ENCODE data around the gene TP53BP2.
A peak's percentile ranks its signal among the peaks of the same experiment; 100 is the strongest.

The TP53BP2 gene

DNA sequence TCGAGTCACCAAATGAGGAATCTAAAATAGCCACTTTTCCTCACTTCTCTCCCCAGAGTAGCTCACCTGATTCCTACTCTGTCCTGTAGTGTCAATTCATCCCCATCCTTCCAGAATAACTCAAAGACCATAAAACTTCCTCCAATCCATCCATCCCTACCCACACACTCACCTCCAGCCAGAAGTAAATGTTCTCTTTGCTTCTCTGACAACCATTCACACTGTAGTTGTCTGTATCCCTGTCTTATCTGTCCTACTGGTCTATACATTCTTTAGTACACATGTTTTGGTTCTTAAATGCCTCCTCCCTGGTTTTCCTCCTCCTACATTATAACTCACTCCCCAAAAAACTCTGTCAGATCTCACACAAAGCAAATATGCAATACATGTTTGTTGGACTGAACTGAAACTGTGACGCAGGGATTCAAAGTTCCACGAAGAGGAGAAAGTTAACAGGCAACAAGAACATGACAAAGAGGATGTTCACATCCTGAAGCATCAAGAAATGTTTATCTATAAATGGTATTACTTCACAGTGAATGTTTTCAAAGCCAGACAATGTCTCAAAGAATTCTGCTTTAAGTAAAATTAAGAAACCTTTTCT lies 11.0 kb downstream of the TP53BP2 start:
- Histone ChIP-seq H3K36me3 (no peaks in the 10 kb centered on the region), H3K27me3 (no peaks in the 10 kb centered on the region), H3K9me3 (no peaks in the 10 kb centered on the region), H3K4me1 (peaks cover 0 to 95% (median 42%) of the 10 kb centered on the region in 4 donors), H3K27ac (peak overlapping the region; percentile 55 to 57), H3K4me3 (peak overlapping the region in 1 of 2 donors; percentile 1)
- no peak for DNase-seq
- intact Hi-C loops (cut with DNase I; ENCODE audit: low total_unique reads): no loop called here
- TF ChIP-seq CTCF (IDR thresholded peaks at IDR 0.05): no peak

DNA sequence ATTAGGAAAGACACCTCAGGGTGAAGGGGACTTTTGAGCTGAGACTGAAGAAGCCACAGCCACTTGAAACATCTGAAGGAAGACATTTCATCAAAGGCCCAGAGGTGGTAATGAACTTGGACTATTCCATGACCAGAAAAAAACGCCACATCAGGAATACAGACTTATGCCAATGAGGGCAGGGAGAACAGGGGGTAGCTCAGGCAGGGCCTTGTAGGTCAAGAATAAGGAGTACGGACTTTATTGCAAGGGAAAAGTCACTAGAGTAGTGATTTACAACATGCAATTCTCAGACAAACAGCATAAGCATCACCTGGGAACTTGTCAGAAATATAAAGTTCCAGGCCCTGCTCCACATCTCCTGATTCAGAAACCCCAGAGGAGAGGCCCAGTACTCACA lies 11.8 kb downstream of the TP53BP2 start:
- no peaks in the 10 kb centered on the region for H3K36me3 ChIP-seq
- H3K27me3 ChIP-seq: no peaks in the 10 kb centered on the region
- intact Hi-C loops (cut with DNase I; ENCODE audit: low total_unique reads): no loop called here
- H3K4me3 ChIP-seq: no peak overlapping the region
- no peak for TF ChIP-seq CTCF (IDR thresholded peaks at IDR 0.05)
- no peak for DNase-seq
- H3K4me1 ChIP-seq: peaks cover 0 to 95% (median 46%) of the 10 kb centered on the region in 4 donors
- H3K9me3 ChIP-seq: no peaks in the 10 kb centered on the region
- peak overlapping the region; percentile 57 to 58 for H3K27ac ChIP-seq

GRCh38 chr1:223832637-223832943 lies 13.2 kb downstream of the TP53BP2 start:
- Histone ChIP-seq H3K27me3 (no peaks in the 10 kb centered on the region), H3K9me3 (no peaks in the 10 kb centered on the region), H3K36me3 (no peaks in the 10 kb centered on the region), H3K27ac (peak overlapping the region; percentile 57 to 58), H3K4me1 (peaks cover 0 to 93% (median 39%) of the 10 kb centered on the region in 4 donors), H3K4me3 (no peak overlapping the region)
- no peak for DNase-seq
- no peak for TF ChIP-seq CTCF (IDR thresholded peaks at IDR 0.05)
- intact Hi-C loops (cut with DNase I; ENCODE audit: low total_unique reads): no loop called here

- intact Hi-C loops (cut with DNase I; ENCODE audit: low total_unique reads): no loop called here
- no peak for DNase-seq
- TF ChIP-seq CTCF (IDR thresholded peaks at IDR 0.05): no peak
- no peaks in the 10 kb centered on the region for H3K36me3 ChIP-seq
- H3K27me3 ChIP-seq: no peaks in the 10 kb centered on the region
- peak overlapping the region; percentile 57 to 58 for H3K27ac ChIP-seq
- H3K9me3 ChIP-seq: no peaks in the 10 kb centered on the region
- peaks cover 0 to 93% (median 39%) of the 10 kb centered on the region in 4 donors for H3K4me1 ChIP-seq
- H3K4me3 ChIP-seq: no peak overlapping the region
Measured at GRCh38 chr1:223831755-223832636, 13.8 kb downstream of the TP53BP2 start.

- TF ChIP-seq CTCF (IDR thresholded peaks at IDR 0.05): no peak
- H3K36me3 ChIP-seq: no peaks in the 10 kb centered on the region
- peaks cover 0 to 93% (median 39%) of the 10 kb centered on the region in 4 donors for H3K4me1 ChIP-seq
- no peak overlapping the region for H3K4me3 ChIP-seq
- DNase-seq: no peak
- intact Hi-C loops (cut with DNase I; ENCODE audit: low total_unique reads): no loop called here
- no peaks in the 10 kb centered on the region for H3K9me3 ChIP-seq
- H3K27me3 ChIP-seq: no peaks in the 10 kb centered on the region
- peak overlapping the region in 1 of 2 donors; percentile 7 for H3K27ac ChIP-seq
Measured at GRCh38 chr1:223829678-223830077, 16.1 kb downstream of the TP53BP2 start.
